Stimulated activated CD4-positive, alpha-beta T cell treated with anti-CD3 and anti-CD28 coated beads, Interleukin-12 subunit alpha, Interleukin-12 subunit beta, amount 100 ng/mL, for 48 hours (primary cell): Measurements from ENCODE around the gene L3MBTL4.
"Not testable (repeated sequence)": the region's sequence is repeated elsewhere in the genome, so short reads cannot be mapped to it uniquely, and the experiment has no call there.

Experiments
- DNase-seq, 3 donors: peaks; one replicate each; pipeline ENCODE4 v3.0.0-alpha.2; 2020; ENCODE audit warnings: low read depth in 2 of 3, low spot score in 1 of 3

The L3MBTL4 gene

GRCh38 chr18:6115710-6116109, 299.0 kb downstream of the L3MBTL4 start:
- no peak for DNase-seq

- no peak for DNase-seq
Measured at GRCh38 chr18:6113650-6114049, 301.1 kb downstream of the L3MBTL4 start.

GRCh38 chr18:6111726-6112125, 303.0 kb downstream of the L3MBTL4 start:
- DNase-seq = no peak

GRCh38 chr18:6109743-6110142, 305.0 kb downstream of the L3MBTL4 start:
- no peak for DNase-seq

GRCh38 chr18:6107794-6108193, 306.9 kb downstream of the L3MBTL4 start:
- DNase-seq = no peak

GRCh38 chr18:6106091-6106685, 308.5 kb downstream of the L3MBTL4 start:
- DNase-seq = no peak

GRCh38 chr18:6103741-6104140, 311.0 kb downstream of the L3MBTL4 start:
- DNase-seq = no peak

GRCh38 chr18:6096730-6097129, 318.0 kb downstream of the L3MBTL4 start:
- DNase-seq = no peak

GRCh38 chr18:6088432-6088831, 326.3 kb downstream of the L3MBTL4 start:
- DNase-seq = no peak

- DNase-seq = no peak
Measured at GRCh38 chr18:6086731-6087130, 328.0 kb downstream of the L3MBTL4 start.

- no peak for DNase-seq
Measured at GRCh38 chr18:6079406-6079805, 335.3 kb downstream of the L3MBTL4 start.

GRCh38 chr18:6078877-6079276, 335.8 kb downstream of the L3MBTL4 start:
- no peak for DNase-seq

GRCh38 chr18:6072423-6072822, 342.3 kb downstream of the L3MBTL4 start:
- not testable (repeated sequence) for DNase-seq

GRCh38 chr18:6069539-6069938, 345.2 kb downstream of the L3MBTL4 start:
- DNase-seq = no peak

- no peak for DNase-seq
Measured at GRCh38 chr18:6069103-6069502, 345.6 kb downstream of the L3MBTL4 start.

- no peak for DNase-seq
Measured at GRCh38 chr18:6060149-6060548, 354.6 kb downstream of the L3MBTL4 start.

- no peak for DNase-seq
Measured at GRCh38 chr18:6059551-6059950, 355.2 kb downstream of the L3MBTL4 start.

- no peak for DNase-seq
Measured at GRCh38 chr18:6058941-6059340, 355.8 kb downstream of the L3MBTL4 start.

GRCh38 chr18:6057604-6058003, 357.1 kb downstream of the L3MBTL4 start:
- DNase-seq = no peak

- no peak for DNase-seq
Measured at GRCh38 chr18:6056171-6056910, 358.4 kb downstream of the L3MBTL4 start.

- DNase-seq = no peak
Measured at GRCh38 chr18:6055711-6056110, 359.0 kb downstream of the L3MBTL4 start.

- DNase-seq = no peak
Measured at GRCh38 chr18:6054256-6054842, 360.4 kb downstream of the L3MBTL4 start.
